Karpas-422 (cell line): Measurements from ENCODE around the gene DUSP2. TPM values are rescaled to one million over a fixed set of nuclear protein-coding genes. Genes with fewer than 3 reads are reported as not detected.
A peak's percentile ranks its signal among the peaks of the same experiment; 100 is the strongest.
"Not testable (repeated sequence)": the region's sequence is repeated elsewhere in the genome, so short reads cannot be mapped to it uniquely, and the experiment has no call there.

ENCODE experiments used
- DNase-seq: peaks from one replicate; pipeline ENCODE4 v3.0.0-alpha.2; 2015
- H2AFZ ChIP-seq: fragments of 200-600 bp; sonication (generic); 2 replicates; pipeline ENCODE4 v1.6.1; 2014; ENCODE audit warnings: antibody characterized with exemption, low read length, mixed read lengths
- H3K27ac ChIP-seq: fragments of 200-600 bp; sonication (generic); 2 replicates; pipeline ENCODE4 v1.5.1; 2014; ENCODE audit warnings: mild to moderate bottlenecking, low read length, moderate library complexity
- H3K27me3 ChIP-seq: fragments of 200-600 bp; sonication (generic); 2 replicates; pipeline ENCODE4 v1.6.1; 2014; ENCODE audit warnings: low read length, mixed read lengths
- H3K36me3 ChIP-seq: fragments of 200-600 bp; sonication (generic); 2 replicates; pipeline ENCODE4 v1.6.1; 2014; ENCODE audit warnings: low read length, mixed read lengths; ENCODE audit not compliant: insufficient read depth
- H3K4me1 ChIP-seq: fragments of 200-600 bp; sonication (generic); 2 replicates; pipeline ENCODE4 v1.6.1; 2014; ENCODE audit warnings: mild to moderate bottlenecking, low read length, mixed read lengths
- H3K4me2 ChIP-seq: fragments of 200-600 bp; sonication (generic); 2 replicates; pipeline ENCODE4 v1.6.1; 2014; ENCODE audit warnings: low read length, low read depth, mild to moderate bottlenecking; ENCODE audit not compliant: poor library complexity, severe bottlenecking
- H3K4me3 ChIP-seq: fragments of 200-600 bp; sonication (generic); 2 replicates; pipeline ENCODE4 v1.5.1; 2014; ENCODE audit warnings: mild to moderate bottlenecking, antibody characterized with exemption, low read length, mixed read lengths
- H3K79me2 ChIP-seq: fragments of 200-600 bp; sonication (generic); 2 replicates; pipeline ENCODE4 v1.6.1; 2014; ENCODE audit warnings: mild to moderate bottlenecking, low read length, mixed read lengths
- H3K9ac ChIP-seq: fragments of 200-600 bp; sonication (generic); 2 replicates; pipeline ENCODE4 v1.6.0; 2014; ENCODE audit warnings: low read length
- H3K9me2 ChIP-seq: fragments of 200-600 bp; sonication (generic), shearing (Covaris generic); replicated peaks from 2 replicates; pipeline ENCODE4 v1.6.0; 2014; ENCODE audit warnings: mild to moderate bottlenecking, low read length, moderate library complexity; ENCODE audit not compliant: insufficient read depth
- H3K9me3 ChIP-seq: fragments of 300-700, 200-600 bp; sonication (generic); 2 replicates; pipeline ENCODE4 v1.6.1; 2014; ENCODE audit warnings: low read length, mixed read lengths
- H4K20me1 ChIP-seq: fragments of 200-600 bp; sonication (generic); 2 replicates; pipeline ENCODE4 v1.6.1; 2014; ENCODE audit warnings: mild to moderate bottlenecking, antibody characterized with exemption, low read length, low read depth; ENCODE audit not compliant: insufficient read depth
- total RNA-seq: library from RNA; depleted of rRNA; stranded (reverse); fragments of >200 nt; shearing (Covaris generic); gene quantifications from 2 replicates; pipeline ENCODE4 v1.2.3, GENCODE V29; 2014; ENCODE audit warnings: low replicate concordance

Gene DUSP2
- total RNA-seq, 1 experiment from 2014 or later, result 25.1 TPM

DNA sequence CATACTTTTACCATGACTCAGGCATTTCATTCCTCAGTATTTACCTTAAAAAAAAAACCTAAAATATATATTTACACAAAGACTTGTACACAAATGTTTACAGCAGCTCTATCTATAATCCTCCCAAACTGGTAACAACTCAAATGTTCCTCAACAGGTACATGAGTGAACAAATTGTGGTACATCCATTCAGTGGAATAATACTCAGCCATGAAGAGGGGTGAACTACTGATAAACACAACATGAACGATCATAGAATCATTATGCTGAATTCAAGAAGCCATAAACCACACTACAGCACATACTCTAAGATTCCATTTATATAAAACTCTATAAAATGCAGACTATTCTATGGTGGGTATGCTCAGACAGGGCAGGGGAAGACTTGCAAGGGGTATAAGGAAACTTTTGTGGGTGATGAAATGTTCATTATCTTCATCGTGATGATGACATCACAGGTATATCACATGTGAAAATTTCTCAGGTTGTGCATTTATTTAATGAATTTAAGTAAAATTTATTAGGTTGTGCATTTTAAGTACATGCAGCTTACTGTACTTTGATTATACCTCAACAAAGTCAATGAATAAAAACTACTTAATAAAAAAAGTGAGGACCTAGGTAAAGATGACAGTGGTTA, 24.7 kb upstream of the DUSP2 start:
- peaks cover under 1% of the 10 kb centered on the region for H3K4me1 ChIP-seq
- no peaks in the 10 kb centered on the region; the same call in 1 of the 2 replicates for H3K36me3 ChIP-seq
- H3K27ac ChIP-seq, result no peak overlapping the region
- H3K4me3 ChIP-seq, result no peak overlapping the region
- H3K79me2 ChIP-seq, result no peaks in the 10 kb centered on the region
- no peak overlapping the region for H3K4me2 ChIP-seq
- no peak for DNase-seq
- no peaks in the 10 kb centered on the region for H3K9me2 ChIP-seq
- no peak overlapping the region for H3K9ac ChIP-seq
- H3K27me3 ChIP-seq, result 0 out of 2 replicates have a peak, but pooled peaks cover 2% of the 10 kb centered on the region
- peaks cover 4% of the 10 kb centered on the region; the same call in 1 of the 2 replicates for H3K9me3 ChIP-seq
- no peaks in the 10 kb centered on the region for H4K20me1 ChIP-seq
- H2AFZ ChIP-seq, result no peak overlapping the region

GRCh38 chr2:96167407-96168013, 22.3 kb upstream of the DUSP2 start:
- Histone ChIP-seq H3K79me2 (no peaks in the 10 kb centered on the region), H3K9me3 (peaks cover 4% of the 10 kb centered on the region; the same call in 1 of the 2 replicates), H3K36me3 (no peaks in the 10 kb centered on the region; the same call in 1 of the 2 replicates), H3K4me3 (no peak overlapping the region), H3K27me3 (0 out of 2 replicates have a peak, but pooled peaks cover 2% of the 10 kb centered on the region), H4K20me1 (no peaks in the 10 kb centered on the region), H3K27ac (no peak overlapping the region), H3K4me2 (no peak overlapping the region), H3K4me1 (peaks cover 19% of the 10 kb centered on the region), H3K9me2 (no peaks in the 10 kb centered on the region), H2AFZ (no peak overlapping the region), H3K9ac (no peak overlapping the region)
- no peak for DNase-seq

DNA sequence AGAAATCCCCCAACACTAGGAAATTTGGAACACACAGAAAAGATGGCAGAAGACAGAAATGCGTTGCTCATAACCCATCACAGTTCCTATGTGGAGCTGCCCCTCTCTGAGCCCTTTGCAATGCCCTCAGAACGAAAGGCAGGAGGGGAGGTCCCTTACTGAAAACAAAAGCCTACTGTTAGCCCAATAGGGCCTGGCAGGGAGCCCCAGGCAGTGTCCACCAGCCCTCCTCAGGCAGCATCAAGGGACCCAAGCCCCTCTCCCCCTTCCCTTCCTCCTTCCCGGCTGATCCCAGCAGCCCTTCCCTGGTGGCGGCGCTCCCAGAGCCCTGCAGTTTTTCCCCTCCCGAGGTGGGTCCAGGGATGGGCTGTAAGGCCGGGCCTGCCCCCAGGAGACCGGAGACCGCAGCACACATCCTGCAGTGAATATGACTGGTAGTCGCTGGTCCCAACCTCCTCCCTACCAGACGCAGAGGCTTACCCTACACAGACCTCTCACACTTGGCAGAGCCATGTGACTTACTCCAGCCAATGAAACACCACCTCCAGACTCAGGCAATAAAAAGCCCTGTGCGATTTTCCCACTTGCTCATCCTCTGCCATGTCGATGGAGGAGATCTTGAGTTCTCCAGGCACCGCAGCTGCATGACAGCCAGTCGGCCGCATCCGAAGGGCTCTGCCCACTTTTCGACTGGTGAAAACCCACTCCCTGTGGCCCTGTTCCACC, 19.4 kb upstream of the DUSP2 start:
- no peak overlapping the region for H3K27ac ChIP-seq
- no peaks in the 10 kb centered on the region for H3K79me2 ChIP-seq
- peaks cover 3% of the 10 kb centered on the region; the same call in 1 of the 2 replicates for H3K27me3 ChIP-seq
- peak; percentile 79 for DNase-seq
- peak overlapping the region; percentile 51 for H3K4me2 ChIP-seq
- H3K4me1 ChIP-seq, result peaks cover 28% of the 10 kb centered on the region
- peak overlapping the region; percentile 94; the same call in 1 of the 2 replicates for H2AFZ ChIP-seq
- no peaks in the 10 kb centered on the region for H3K36me3 ChIP-seq
- no peaks in the 10 kb centered on the region for H3K9me2 ChIP-seq
- peak overlapping the region; percentile 52 for H3K9ac ChIP-seq
- no peaks in the 10 kb centered on the region for H4K20me1 ChIP-seq
- no peaks in the 10 kb centered on the region; the same call in 1 of the 2 replicates for H3K9me3 ChIP-seq
- peak overlapping the region; percentile 41; the same call in 1 of the 2 replicates for H3K4me3 ChIP-seq

GRCh38 chr2:96163768-96164429, 18.7 kb upstream of the DUSP2 start:
- no peaks in the 10 kb centered on the region for H3K79me2 ChIP-seq
- peak overlapping the region; percentile 51 for H3K4me2 ChIP-seq
- H3K4me3 ChIP-seq, result peak overlapping the region; percentile 41; the same call in 1 of the 2 replicates
- H3K9me3 ChIP-seq, result no peaks in the 10 kb centered on the region
- peak overlapping the region; percentile 76; the same call in 1 of the 2 replicates for H2AFZ ChIP-seq
- no peak overlapping the region for H3K27ac ChIP-seq
- H4K20me1 ChIP-seq, result no peaks in the 10 kb centered on the region
- H3K4me1 ChIP-seq, result peaks cover 31% of the 10 kb centered on the region
- no peaks in the 10 kb centered on the region for H3K36me3 ChIP-seq
- no peak for DNase-seq
- peak overlapping the region; percentile 52 for H3K9ac ChIP-seq
- H3K9me2 ChIP-seq, result no peaks in the 10 kb centered on the region
- peaks cover 3% of the 10 kb centered on the region; the same call in 1 of the 2 replicates for H3K27me3 ChIP-seq

GRCh38 chr2:96163415-96163767, 18.2 kb upstream of the DUSP2 start:
- no peaks in the 10 kb centered on the region for H3K9me2 ChIP-seq
- H3K4me2 ChIP-seq, result peak overlapping the region; percentile 51
- H2AFZ ChIP-seq, result peak overlapping the region; percentile 76; the same call in 1 of the 2 replicates
- no peak overlapping the region for H3K27ac ChIP-seq
- no peaks in the 10 kb centered on the region for H3K36me3 ChIP-seq
- DNase-seq, result no peak
- peak overlapping the region; percentile 52 for H3K9ac ChIP-seq
- H3K4me3 ChIP-seq, result no peak overlapping the region
- H4K20me1 ChIP-seq, result no peaks in the 10 kb centered on the region
- peaks cover 3% of the 10 kb centered on the region; the same call in 1 of the 2 replicates for H3K27me3 ChIP-seq
- H3K79me2 ChIP-seq, result no peaks in the 10 kb centered on the region
- H3K9me3 ChIP-seq, result no peaks in the 10 kb centered on the region
- H3K4me1 ChIP-seq, result peaks cover 33% of the 10 kb centered on the region

DNA sequence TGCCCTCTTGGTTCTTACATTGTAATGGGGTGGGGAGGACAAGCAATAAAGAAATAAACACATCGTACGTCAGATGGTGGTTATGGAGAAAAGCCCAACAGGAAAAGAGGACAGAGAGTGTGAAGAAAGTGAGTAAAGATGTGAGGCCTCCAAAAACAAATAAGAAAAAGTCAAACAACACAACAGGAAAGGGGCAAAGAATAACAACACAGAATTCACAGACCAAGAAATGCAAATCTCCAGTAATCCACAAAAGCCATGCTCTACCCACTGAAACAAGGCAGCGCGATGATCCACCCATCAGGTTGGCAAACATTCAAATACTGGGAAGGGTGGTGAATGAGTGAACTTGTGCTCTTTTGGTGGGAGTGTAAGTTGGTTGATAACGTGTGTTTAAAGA, 16.7 kb upstream of the DUSP2 start:
- H3K4me3 ChIP-seq, result no peak overlapping the region
- no peaks in the 10 kb centered on the region for H3K79me2 ChIP-seq
- no peak overlapping the region for H3K27ac ChIP-seq
- no peaks in the 10 kb centered on the region for H3K9me3 ChIP-seq
- peaks cover 48% of the 10 kb centered on the region for H3K4me1 ChIP-seq
- H3K27me3 ChIP-seq, result peaks cover 3% of the 10 kb centered on the region; the same call in 1 of the 2 replicates
- no peak overlapping the region for H3K9ac ChIP-seq
- H3K36me3 ChIP-seq, result no peaks in the 10 kb centered on the region
- H3K9me2 ChIP-seq, result no peaks in the 10 kb centered on the region
- H2AFZ ChIP-seq, result no peak overlapping the region
- no peak for DNase-seq
- peak overlapping the region; percentile 6 for H3K4me2 ChIP-seq
- no peaks in the 10 kb centered on the region for H4K20me1 ChIP-seq

- not testable (repeated sequence) for H3K27me3 ChIP-seq, H3K79me2 ChIP-seq, H3K4me3 ChIP-seq, H3K4me2 ChIP-seq, H3K36me3 ChIP-seq, H3K9me3 ChIP-seq, DNase-seq, H3K9ac ChIP-seq, H2AFZ ChIP-seq, H3K9me2 ChIP-seq, H3K27ac ChIP-seq, H4K20me1 ChIP-seq
- peaks cover 58% of the 10 kb centered on the region for H3K4me1 ChIP-seq
These were observed 15.1 kb upstream of the DUSP2 start for GRCh38 chr2:96160366-96160765.
